Ishikawa (cell line): Measurements from ENCODE around the gene B4GALNT1.

Experiments used
- CEBPB ChIP-seq: IDR thresholded peaks from 2 replicates; pipeline ENCODE4 v1.6.1; 2012
- CREB1 ChIP-seq: IDR thresholded peaks from 2 replicates; pipeline ENCODE4 v1.6.1; 2012; ENCODE audit warnings: low read depth
- EGR1 ChIP-seq: IDR thresholded peaks from 2 replicates; pipeline ENCODE4 v1.6.1; 2012
- EP300 ChIP-seq: IDR thresholded peaks from 2 replicates; pipeline ENCODE4 v1.6.1; 2012; ENCODE audit warnings: borderline replicate concordance
- FOXM1 ChIP-seq: IDR thresholded peaks from 2 replicates; pipeline ENCODE4 v1.6.1; 2012; ENCODE audit warnings: low read depth, borderline replicate concordance
- RAD21 ChIP-seq: IDR thresholded peaks from 2 replicates; pipeline ENCODE4 v1.6.1; 2012; ENCODE audit warnings: low read depth
- REST ChIP-seq: IDR thresholded peaks from 2 replicates; pipeline ENCODE4 v1.6.1; 2012; ENCODE audit warnings: low read depth, mild to moderate bottlenecking
- TAF1 ChIP-seq: IDR thresholded peaks from 2 replicates; pipeline ENCODE4 v1.6.1; 2012; ENCODE audit warnings: low read depth, mild to moderate bottlenecking
- TCF12 ChIP-seq: IDR thresholded peaks from 2 replicates; pipeline ENCODE4 v1.6.1; 2012; ENCODE audit warnings: low read depth
- TEAD4 ChIP-seq: IDR thresholded peaks from 2 replicates; pipeline ENCODE4 v1.6.1; 2012
- TF ChIP-seq, protein P1 (sequence below): IDR thresholded peaks from 2 replicates; pipeline ENCODE4 v1.6.1; 2012
- TF ChIP-seq, protein P2 (sequence below): IDR thresholded peaks from 2 replicates; pipeline ENCODE4 v1.6.1; 2012

DNA sequence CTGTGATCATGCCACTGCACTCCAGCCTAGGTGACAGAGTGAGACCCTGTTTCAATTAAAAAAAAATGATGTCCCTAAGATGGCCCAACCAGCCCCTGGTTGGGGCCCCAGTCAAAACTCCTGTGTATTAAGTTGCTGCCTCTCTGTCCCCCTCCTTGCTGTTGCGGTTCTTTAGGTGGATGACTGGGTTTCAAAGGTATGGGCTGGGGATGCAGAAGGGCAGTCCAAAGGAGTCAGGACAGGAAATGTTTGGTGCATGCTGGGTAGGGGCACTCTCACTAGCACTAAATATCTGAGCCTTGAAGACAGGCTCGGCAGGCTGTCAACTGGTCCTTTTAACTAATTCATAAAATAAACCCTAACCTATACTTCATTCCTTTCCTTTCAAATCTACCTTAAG lies 54.0 kb downstream of the B4GALNT1 start:
- no peak for TF ChIP-seq TAF1
- TF ChIP-seq TCF12 = no peak
- TF ChIP-seq, protein P1, sequence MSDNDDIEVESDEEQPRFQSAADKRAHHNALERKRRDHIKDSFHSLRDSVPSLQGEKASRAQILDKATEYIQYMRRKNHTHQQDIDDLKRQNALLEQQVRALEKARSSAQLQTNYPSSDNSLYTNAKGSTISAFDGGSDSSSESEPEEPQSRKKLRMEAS = no peak
- TF ChIP-seq RAD21 = no peak
- TF ChIP-seq CEBPB = no peak
- no peak for TF ChIP-seq REST
- no peak for TF ChIP-seq CREB1
- no peak for TF ChIP-seq FOXM1
- no peak for TF ChIP-seq EP300
- no peak for TF ChIP-seq EGR1
- no peak for TF ChIP-seq TEAD4
- TF ChIP-seq, protein P2, sequence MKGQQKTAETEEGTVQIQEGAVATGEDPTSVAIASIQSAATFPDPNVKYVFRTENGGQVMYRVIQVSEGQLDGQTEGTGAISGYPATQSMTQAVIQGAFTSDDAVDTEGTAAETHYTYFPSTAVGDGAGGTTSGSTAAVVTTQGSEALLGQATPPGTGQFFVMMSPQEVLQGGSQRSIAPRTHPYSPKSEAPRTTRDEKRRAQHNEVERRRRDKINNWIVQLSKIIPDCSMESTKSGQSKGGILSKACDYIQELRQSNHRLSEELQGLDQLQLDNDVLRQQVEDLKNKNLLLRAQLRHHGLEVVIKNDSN = no peak
